Thoracic aorta (tissue), 2 donors: ENCODE measurements around the gene TSPAN2. TPM values are rescaled to one million over a fixed set of nuclear protein-coding genes. Genes with fewer than 3 reads are reported as not detected.

ENCODE experiments used
- ATAC-seq: fragments of 150-250 bp; one replicate; pipeline ENCODE4 v1.8.0; 2017; ENCODE audit warnings: low read depth; ENCODE audit not compliant: insufficient number of reproducible peaks, low FRiP score
- DNase-seq: peaks from one replicate; pipeline ENCODE4 v3.0.0-alpha.2; 2020; ENCODE audit warnings: low spot score
- H3K27ac ChIP-seq, 2 donors: fragments of 200-600 bp; sonication (generic); 1 replicate in 1 of 2; 2 replicates in 1 of 2; pipeline ENCODE4 v1.5.1; 2016; ENCODE audit warnings: mild to moderate bottlenecking in 2 of 2, moderate library complexity in 2 of 2
- H3K27me3 ChIP-seq: fragments of 200-600 bp; sonication (generic); replicated peaks from 2 replicates; pipeline ENCODE4 v1.6.0; 2016; ENCODE audit warnings: mild to moderate bottlenecking; ENCODE audit not compliant: insufficient read depth
- H3K36me3 ChIP-seq: fragments of 200-600 bp; sonication (generic); one replicate; pipeline ENCODE4 v1.5.1; 2016
- H3K4me1 ChIP-seq, 2 donors: fragments of 200-600 bp; sonication (generic); 1 replicate in 1 of 2; 2 replicates in 1 of 2; pipeline versions ENCODE4 v1.5.1 to v1.6.0; 2016; ENCODE audit warnings: low read depth in 2 of 2, mild to moderate bottlenecking in 1 of 2; ENCODE audit not compliant: control insufficient read depth in 1 of 2
- H3K4me3 ChIP-seq: fragments of 200-600 bp; sonication (generic); 2 replicates; pipeline ENCODE4 v1.5.1; 2016; ENCODE audit warnings: mild to moderate bottlenecking
- H3K9me3 ChIP-seq: fragments of 200-600 bp; sonication (generic); 2 replicates; pipeline ENCODE4 v1.5.1; 2016
- CTCF ChIP-seq: fragments of 200-600 bp; sonication (generic); IDR thresholded peaks from one replicate; pipeline ENCODE4 v1.5.1; 2019; ENCODE audit warnings: antibody characterized with exemption
- total RNA-seq, 2 donors: library from RNA; depleted of rRNA; stranded (reverse); fragments of >200 nt; gene quantifications; one replicate each; pipeline versions ENCODE4 v1.1.0 to v1.2.3, GENCODE V29; 2016

The TSPAN2 gene
- total RNA-seq, 2 donors from 2014 or later, result 26.2 to 34.3 TPM

GRCh38 chr1:115136106-115136505 is 46.8 kb upstream of the TSPAN2 start:
- ATAC-seq (no peak), DNase-seq (no peak)
- Histone ChIP-seq H3K9me3 (no peaks in the 10 kb centered on the region), H3K4me3 (no peak overlapping the region), H3K4me1 (peaks cover 17 to 43% of the 10 kb centered on the region in 2 donors), H3K27me3 (no peaks in the 10 kb centered on the region), H3K36me3 (no peaks in the 10 kb centered on the region), H3K27ac (peak overlapping the region; percentile 82 to 98)
- no peak for TF ChIP-seq CTCF

- no peak for TF ChIP-seq CTCF
- Histone ChIP-seq H3K4me1 (peaks cover 17 to 43% of the 10 kb centered on the region in 2 donors), H3K27me3 (no peaks in the 10 kb centered on the region), H3K36me3 (no peaks in the 10 kb centered on the region), H3K27ac (peak overlapping the region; percentile 82 to 98), H3K4me3 (no peak overlapping the region), H3K9me3 (no peaks in the 10 kb centered on the region)
- no peak for DNase-seq
- no peak for ATAC-seq
Measured at GRCh38 chr1:115135681-115136080, 46.4 kb upstream of the TSPAN2 start.

DNA sequence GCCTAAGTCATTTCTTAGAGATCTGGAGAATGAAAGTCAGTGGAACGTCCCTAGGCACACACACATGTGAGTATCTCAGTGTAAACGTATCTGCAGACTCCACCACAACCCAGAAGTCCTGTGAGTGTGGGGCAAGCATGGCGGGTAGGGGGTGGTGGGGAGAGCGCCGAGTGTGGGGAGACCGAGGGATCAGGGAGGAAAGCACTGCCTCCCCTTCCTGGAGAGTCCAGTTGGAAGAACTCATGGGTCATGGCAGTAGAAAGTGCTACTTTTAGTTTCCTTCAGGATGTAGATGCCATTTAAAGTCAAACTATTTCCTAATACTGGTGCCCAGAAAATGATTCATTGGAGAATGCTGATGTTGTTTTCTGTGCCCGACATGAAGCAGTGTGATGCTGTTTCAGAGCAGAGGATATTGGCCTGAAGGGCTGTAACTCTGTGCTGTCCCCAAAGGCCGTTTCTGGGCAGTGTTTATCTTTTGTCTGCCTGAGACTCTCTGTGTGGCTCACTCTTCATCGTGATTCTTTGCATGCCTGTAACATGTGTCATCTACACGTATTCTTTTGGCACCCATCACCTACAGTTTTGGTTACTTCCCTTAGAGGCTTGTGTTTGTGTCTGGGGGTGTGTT is 45.7 kb upstream of the TSPAN2 start:
- peak; percentile 23 for TF ChIP-seq CTCF
- DNase-seq, result peak; percentile 46

GRCh38 chr1:115134231-115134630 is 44.9 kb upstream of the TSPAN2 start:
- no peaks in the 10 kb centered on the region for H3K9me3 ChIP-seq
- no peak for DNase-seq
- no peak for TF ChIP-seq CTCF
- H3K27ac ChIP-seq, result peak overlapping the region; percentile 98
- H3K4me1 ChIP-seq, result peaks cover 21 to 52% of the 10 kb centered on the region in 2 donors
- H3K27me3 ChIP-seq, result no peaks in the 10 kb centered on the region
- no peak for ATAC-seq
- no peaks in the 10 kb centered on the region for H3K36me3 ChIP-seq
- H3K4me3 ChIP-seq, result peak overlapping the region; percentile 43

More for the DNA sequence above, 45.7 kb upstream of the TSPAN2 start:
- peak; percentile 94 for ATAC-seq
- Histone ChIP-seq H3K4me1 (peaks cover 17 to 47% of the 10 kb centered on the region in 2 donors), H3K27me3 (no peaks in the 10 kb centered on the region), H3K27ac (peak overlapping the region; percentile 98), H3K36me3 (no peaks in the 10 kb centered on the region), H3K9me3 (no peaks in the 10 kb centered on the region), H3K4me3 (peak overlapping the region; percentile 43)

- Histone ChIP-seq H3K4me1 (peaks cover 25 to 55% of the 10 kb centered on the region in 2 donors), H3K27me3 (no peaks in the 10 kb centered on the region), H3K9me3 (no peaks in the 10 kb centered on the region), H3K4me3 (no peak overlapping the region), H3K27ac (peak overlapping the region; percentile 98), H3K36me3 (no peaks in the 10 kb centered on the region)
- TF ChIP-seq CTCF, result no peak
- DNase-seq (no peak), ATAC-seq (no peak)
Measured at GRCh38 chr1:115133440-115133839, 44.1 kb upstream of the TSPAN2 start.
